ENCODE results near the gene VSIG4.

The VSIG4 gene

DNA sequence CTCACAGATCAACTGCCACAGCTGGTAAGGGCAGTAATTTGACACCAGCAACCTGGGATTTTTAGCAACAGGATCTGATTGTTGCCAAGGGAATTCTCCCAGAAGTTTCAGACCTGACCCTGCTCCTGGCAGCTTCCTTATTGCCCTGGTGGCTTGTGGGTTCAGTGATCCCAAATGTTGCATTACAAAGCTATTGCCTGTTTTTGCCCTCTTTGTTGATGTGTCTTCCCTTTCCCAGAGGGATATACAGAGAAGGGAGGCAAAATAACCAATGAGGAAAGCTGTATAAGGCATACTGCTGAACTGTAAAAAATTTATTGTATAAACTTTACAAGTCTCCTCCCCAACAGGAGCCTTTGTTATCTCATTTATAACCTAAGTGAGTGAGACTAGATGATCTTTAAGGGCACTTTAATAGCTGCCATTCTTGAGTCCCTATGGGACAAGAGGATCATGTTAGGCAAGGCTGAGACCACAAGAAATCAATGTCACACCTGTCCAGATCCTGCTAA lies 22.2 kb downstream of the VSIG4 start:
- CTCF ChIA-PET: no interaction called here
- H3K4me3 ChIP-seq (ENCODE audit: low read depth, low read length): no peak overlapping the region
- TF ChIP-seq, protein P1, sequence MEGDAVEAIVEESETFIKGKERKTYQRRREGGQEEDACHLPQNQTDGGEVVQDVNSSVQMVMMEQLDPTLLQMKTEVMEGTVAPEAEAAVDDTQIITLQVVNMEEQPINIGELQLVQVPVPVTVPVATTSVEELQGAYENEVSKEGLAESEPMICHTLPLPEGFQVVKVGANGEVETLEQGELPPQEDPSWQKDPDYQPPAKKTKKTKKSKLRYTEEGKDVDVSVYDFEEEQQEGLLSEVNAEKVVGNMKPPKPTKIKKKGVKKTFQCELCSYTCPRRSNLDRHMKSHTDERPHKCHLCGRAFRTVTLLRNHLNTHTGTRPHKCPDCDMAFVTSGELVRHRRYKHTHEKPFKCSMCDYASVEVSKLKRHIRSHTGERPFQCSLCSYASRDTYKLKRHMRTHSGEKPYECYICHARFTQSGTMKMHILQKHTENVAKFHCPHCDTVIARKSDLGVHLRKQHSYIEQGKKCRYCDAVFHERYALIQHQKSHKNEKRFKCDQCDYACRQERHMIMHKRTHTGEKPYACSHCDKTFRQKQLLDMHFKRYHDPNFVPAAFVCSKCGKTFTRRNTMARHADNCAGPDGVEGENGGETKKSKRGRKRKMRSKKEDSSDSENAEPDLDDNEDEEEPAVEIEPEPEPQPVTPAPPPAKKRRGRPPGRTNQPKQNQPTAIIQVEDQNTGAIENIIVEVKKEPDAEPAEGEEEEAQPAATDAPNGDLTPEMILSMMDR (IDR thresholded peaks at IDR 0.05; ENCODE audit: insufficient read depth, low read length, missing control alignments): no peak
- no peak for DNase-seq (ENCODE audit: low read depth, low spot score)
- POLR2A ChIA-PET: no interaction called here

DNA sequence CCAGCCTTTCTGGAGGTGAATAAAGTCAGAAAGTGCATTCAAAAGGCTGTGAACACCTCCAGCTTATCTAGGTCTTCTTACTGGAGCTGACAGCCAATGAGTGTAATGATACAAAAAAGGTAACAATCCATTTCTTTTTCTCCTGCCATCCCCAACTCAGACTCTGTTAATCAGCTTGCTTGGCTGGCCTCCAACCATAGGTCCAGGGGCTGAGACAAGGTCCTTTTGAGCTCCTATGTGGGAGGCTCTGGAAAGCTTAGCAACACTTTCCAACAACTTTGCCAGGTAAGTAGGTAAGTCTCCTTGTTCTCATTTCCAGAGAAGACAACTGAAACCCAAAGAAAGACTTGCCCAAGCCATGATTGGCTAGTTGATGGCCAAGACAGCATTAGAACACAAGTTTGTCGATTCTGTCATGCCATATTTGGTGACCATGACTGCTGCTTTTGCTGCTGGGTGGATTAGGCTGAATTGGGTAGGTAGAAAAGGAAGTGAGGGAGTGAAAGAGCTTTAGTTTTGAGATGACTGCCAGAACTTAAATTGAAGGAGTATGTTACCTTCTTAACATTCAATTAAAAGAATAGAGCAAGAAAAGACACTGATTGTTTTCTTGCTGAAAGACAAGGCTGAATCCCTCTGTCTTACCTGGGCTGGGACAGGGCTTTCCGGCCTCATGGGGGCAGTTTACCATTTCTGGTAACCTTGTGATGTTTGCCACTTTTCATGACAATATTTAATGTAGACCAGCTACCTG lies 22.8 kb downstream of the VSIG4 start:
- ChIA-PET POLR2A (no interaction called here), CTCF (no interaction called here)
- TF ChIP-seq, protein P1 (IDR thresholded peaks at IDR 0.05; ENCODE audit: insufficient read depth, low read length, missing control alignments): no peak
- no peak overlapping the region for H3K4me3 ChIP-seq (ENCODE audit: low read depth, low read length)
- no peak for DNase-seq (ENCODE audit: low read depth, low spot score)

DNA sequence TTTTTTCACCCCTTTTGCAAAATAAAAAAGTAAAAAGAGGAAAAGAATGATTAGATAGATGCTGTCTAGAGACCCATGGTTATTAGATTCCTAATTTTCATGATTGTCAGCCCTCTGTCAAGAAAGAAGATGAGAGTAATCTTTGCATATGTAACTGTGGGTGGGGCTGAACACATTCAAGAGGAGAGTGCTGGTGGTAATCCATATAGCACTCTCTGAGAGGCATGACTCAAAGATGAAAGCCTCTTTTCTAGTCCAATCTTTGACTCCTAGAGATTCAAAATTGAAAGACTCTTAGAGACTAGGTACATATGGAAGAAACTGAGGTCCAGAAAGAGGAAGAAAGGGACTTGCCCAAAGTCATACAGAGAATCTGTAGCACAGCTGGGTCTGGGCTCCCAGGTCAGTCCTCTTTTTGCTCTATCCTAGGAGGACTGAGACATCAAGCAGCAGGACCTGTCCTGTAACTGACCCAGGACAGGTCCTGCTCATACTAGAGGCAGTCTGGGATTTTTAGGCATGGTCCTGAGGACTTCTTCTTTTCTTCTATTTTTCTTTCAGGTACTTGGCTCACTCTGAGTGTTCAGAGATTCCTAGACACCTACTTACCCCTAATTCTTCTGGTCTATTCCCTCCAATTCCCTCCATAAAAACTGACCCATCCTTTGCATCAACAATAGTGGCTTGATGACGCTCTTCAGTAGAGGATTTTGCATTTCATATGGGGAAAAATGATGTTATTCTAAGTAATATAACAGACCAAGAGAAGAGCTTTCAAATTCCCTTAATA lies 23.8 kb downstream of the VSIG4 start:
- TF ChIP-seq, protein P1 (IDR thresholded peaks at IDR 0.05; ENCODE audit: insufficient read depth, low read length, missing control alignments): no peak
- ChIA-PET POLR2A (no interaction called here), CTCF (no interaction called here)
- no peak overlapping the region for H3K4me3 ChIP-seq (ENCODE audit: low read depth, low read length)
- no peak for DNase-seq (ENCODE audit: low read depth, low spot score)

DNA sequence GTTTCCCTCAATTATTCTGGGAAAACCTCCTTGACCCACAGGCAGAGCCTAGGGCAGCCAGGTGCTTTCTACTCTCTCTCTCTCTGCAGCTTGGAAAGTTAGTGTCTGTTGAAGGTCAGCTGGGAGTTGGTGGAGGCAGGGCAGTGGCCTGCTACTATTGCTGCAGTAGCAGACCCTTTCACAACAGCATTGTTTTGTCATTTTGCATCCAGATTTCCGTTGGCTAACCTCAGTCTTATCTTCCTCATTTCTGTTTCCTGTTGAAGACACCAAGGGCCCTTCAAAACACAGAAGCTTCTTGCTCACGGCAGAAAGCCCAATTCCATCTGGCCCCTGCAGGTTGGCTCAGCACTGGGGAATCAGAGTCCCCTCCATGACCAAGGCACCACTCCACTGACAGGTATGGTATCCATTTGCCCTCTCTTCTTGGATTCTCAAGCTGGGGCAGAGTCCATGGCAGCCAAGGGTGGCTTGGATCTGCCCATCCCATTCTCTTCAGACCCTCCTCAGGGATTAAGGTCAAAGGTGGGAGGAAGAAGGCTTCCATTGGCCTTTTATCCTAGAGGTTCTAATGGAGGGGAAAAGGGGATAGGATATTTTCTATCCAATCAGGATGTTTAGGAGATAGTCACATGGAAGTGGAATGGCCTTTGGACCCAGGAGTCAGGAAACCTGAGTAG lies 24.6 kb downstream of the VSIG4 start:
- POLR2A ChIA-PET: no interaction called here
- TF ChIP-seq, protein P1 (IDR thresholded peaks at IDR 0.05; ENCODE audit: insufficient read depth, low read length, missing control alignments): no peak
- no peak overlapping the region for H3K4me3 ChIP-seq (ENCODE audit: low read depth, low read length)
- DNase-seq (ENCODE audit: low read depth, low spot score): no peak
- CTCF ChIA-PET: no interaction called here

DNA sequence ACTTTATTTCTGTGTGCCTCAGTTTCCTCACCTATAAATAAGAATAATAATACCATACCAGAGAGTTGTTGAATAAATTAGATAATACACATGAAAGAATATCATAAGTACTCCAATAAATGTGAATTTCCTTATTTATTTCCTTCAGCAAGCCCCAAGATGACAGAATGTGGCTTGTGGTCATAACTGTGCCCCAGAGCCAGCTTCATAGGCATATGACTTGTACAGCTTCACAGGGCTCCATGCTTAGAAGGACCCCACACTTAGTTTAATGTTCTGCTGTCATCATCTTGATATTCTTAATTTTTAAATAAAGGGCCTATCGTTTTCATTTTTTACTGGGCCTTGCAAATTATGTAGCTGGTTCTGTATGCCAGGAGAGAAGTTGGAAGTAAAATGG lies 25.3 kb downstream of the VSIG4 start:
- POLR2A ChIA-PET: no interaction called here
- TF ChIP-seq, protein P1 (IDR thresholded peaks at IDR 0.05; ENCODE audit: insufficient read depth, low read length, missing control alignments): no peak
- H3K4me3 ChIP-seq (ENCODE audit: low read depth, low read length): no peak overlapping the region
- no peak for DNase-seq (ENCODE audit: low read depth, low spot score)
- CTCF ChIA-PET: no interaction called here

DNA sequence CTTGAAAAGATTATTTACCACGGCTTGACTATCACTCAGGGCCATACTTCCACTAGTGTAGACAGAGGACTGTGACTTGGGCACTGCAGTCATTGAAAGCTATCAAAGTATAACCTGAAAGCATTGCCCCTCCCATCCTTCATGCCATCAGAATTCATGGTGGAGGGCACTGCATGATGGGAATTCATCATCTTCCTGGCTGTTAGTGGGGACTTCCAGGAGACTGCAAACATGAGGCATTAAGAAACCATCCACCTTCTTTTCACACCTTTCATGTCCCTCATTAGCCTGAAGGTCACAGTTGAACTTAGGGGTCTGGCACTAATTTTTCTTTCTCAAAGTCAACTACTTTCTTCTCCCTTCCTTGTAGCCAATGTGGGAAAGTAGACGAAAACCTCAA lies 25.8 kb downstream of the VSIG4 start:
- no peak overlapping the region for H3K4me3 ChIP-seq (ENCODE audit: low read depth, low read length)
- CTCF ChIA-PET: no interaction called here
- POLR2A ChIA-PET: no interaction called here
- DNase-seq (ENCODE audit: low read depth, low spot score): no peak
- TF ChIP-seq, protein P1 (IDR thresholded peaks at IDR 0.05; ENCODE audit: insufficient read depth, low read length, missing control alignments): no peak
